ENCODE results near the gene EML5.

DNA sequence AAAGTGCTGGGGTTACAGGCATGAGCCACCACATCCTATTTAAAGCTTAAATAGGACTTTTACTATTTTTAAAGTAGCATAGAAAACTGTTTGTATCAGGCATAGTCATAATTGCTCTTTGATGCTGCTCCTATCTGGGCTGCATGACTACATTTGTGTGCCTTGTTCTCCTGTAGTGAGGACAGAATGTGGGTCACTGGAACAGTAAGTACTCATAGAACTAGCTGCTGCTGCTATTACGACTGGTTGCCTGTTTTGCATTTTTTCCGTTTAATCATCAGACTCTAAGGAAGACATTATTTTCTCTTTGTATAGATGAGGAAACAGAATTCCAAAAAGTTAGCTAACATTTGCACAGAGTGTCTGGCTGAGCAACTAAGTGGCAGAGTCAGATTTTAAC, 187.2 kb downstream of the EML5 start:
- TF ChIP-seq FOXP2 (optimal IDR thresholded peaks at IDR 0.05; ENCODE audit: borderline replicate concordance, extremely low read depth, extremely low read length, insufficient read depth) (no peak), POLR2AphosphoS5 (IDR thresholded peaks at IDR 0.05; ENCODE audit: low read depth, low read length) (no peak), TAF1 (IDR thresholded peaks at IDR 0.05; ENCODE audit: borderline replicate concordance, insufficient read depth, low read length) (no peak), SIN3A (IDR thresholded peaks at IDR 0.05; ENCODE audit: borderline replicate concordance, insufficient read depth, low read length) (no peak), REST (IDR thresholded peaks at IDR 0.05; ENCODE audit: insufficient read depth in 1 of 2, low read depth in 2 of 2, low read length in 2 of 2) (no peak)
